Mucosa of rectum (tissue), 2 donors: ENCODE measurements around the gene EVA1C.

Experiments
- H3K27ac ChIP-seq, 2 donors: one replicate each; pipeline ENCODE4 v1.7.0; 2013; ENCODE audit warnings: inconsistent platforms in 2 of 2, low read depth in 2 of 2, low read length in 2 of 2
- H3K27me3 ChIP-seq, 2 donors: one replicate each; pipeline ENCODE4 v1.7.0; 2013; ENCODE audit warnings: low read length in 2 of 2; ENCODE audit not compliant: control insufficient read depth in 2 of 2, insufficient read depth in 2 of 2
- H3K36me3 ChIP-seq, 2 donors: one replicate each; pipeline ENCODE4 v1.7.0; 2013; ENCODE audit warnings: low read length in 2 of 2; ENCODE audit not compliant: control insufficient read depth in 2 of 2, insufficient read depth in 2 of 2
- H3K4me1 ChIP-seq, 2 donors: one replicate each; pipeline ENCODE4 v1.7.0; 2013; ENCODE audit warnings: low read length in 2 of 2, mild to moderate bottlenecking in 1 of 2; ENCODE audit not compliant: control insufficient read depth in 2 of 2, insufficient read depth in 2 of 2
- H3K4me3 ChIP-seq, 2 donors: one replicate each; pipeline ENCODE4 v1.7.0; 2013; ENCODE audit warnings: low read length in 2 of 2
- H3K9ac ChIP-seq, 2 donors: one replicate each; pipeline ENCODE4 v1.7.0; 2013; ENCODE audit warnings: low read length in 2 of 2, low read depth in 1 of 2, mild to moderate bottlenecking in 1 of 2
- H3K9me3 ChIP-seq, 2 donors: one replicate each; pipeline ENCODE4 v1.7.0; 2013; ENCODE audit warnings: low read length in 2 of 2; ENCODE audit not compliant: control insufficient read depth in 2 of 2
- donor health status: healthy.
- donor health status: Normal muscosa, but diverticular disease.

Gene EVA1C

GRCh38 chr21:32472890-32473765 is 60.6 kb downstream of the EVA1C start:
- Histone ChIP-seq H3K9me3 (no peaks in the 10 kb centered on the region), H3K27ac (no peak overlapping the region), H3K36me3 (peaks cover 13 to 18% of the 10 kb centered on the region in 2 donors), H3K4me3 (no peak overlapping the region), H3K4me1 (peaks cover 6 to 8% of the 10 kb centered on the region in 2 donors), H3K9ac (no peak overlapping the region), H3K27me3 (no peaks in the 10 kb centered on the region)

DNA sequence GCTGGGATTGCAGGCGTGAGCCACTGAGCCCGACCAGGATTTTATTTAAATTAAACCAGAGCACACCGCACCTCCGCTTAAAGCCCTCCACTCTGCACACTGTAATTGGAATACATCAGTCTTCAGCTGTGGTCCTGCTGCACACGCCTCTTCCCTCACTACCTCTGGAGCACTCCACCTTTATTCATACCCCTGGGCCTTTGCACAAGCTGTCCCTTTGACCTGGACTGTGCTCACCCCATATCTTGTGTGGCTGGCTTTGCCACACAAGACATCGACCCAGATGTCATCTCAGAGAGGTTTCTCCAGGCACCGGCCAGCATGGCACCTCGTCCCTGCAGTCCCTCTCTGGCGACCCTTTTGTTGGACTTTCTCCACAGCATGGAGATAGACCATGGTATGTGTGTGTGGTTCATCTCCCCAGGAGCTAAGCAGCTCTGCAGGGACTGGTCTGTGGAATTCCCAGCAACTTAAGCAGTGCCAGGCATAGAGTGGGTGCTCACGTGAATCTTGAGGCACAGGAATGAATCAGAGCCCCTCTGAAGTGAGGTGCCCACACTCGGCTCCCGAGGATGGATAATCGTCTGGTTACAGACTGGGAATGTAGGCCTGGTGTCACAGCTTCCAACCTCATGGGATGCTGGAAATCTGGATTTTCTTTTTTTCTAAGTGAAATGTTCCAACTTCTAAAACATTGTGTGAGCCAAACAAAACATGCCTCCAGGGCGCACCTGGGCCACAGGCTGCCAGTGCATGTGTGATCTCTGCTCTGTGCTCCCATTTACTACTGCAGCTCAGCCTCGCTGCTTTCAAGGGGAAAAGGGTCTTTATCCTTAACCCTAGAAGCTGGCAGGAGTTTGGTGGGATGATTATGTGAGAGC is 61.9 kb downstream of the EVA1C start:
- no peak overlapping the region for H3K4me3 ChIP-seq
- H3K4me1 ChIP-seq: peaks cover 6 to 8% of the 10 kb centered on the region in 2 donors
- H3K27ac ChIP-seq: no peak overlapping the region
- H3K9me3 ChIP-seq: no peaks in the 10 kb centered on the region
- no peaks in the 10 kb centered on the region for H3K27me3 ChIP-seq
- no peak overlapping the region for H3K9ac ChIP-seq
- H3K36me3 ChIP-seq: peaks cover 7 to 11% of the 10 kb centered on the region in 2 donors

- peak overlapping the region in 1 of 2 donors; percentile 26 for H3K9ac ChIP-seq
- no peaks in the 10 kb centered on the region for H3K9me3 ChIP-seq
- peak overlapping the region in 1 of 2 donors; percentile 34 for H3K4me3 ChIP-seq
- H3K27ac ChIP-seq: peak overlapping the region; percentile 13 to 54
- no peaks in the 10 kb centered on the region for H3K27me3 ChIP-seq
- peaks cover 2 to 7% of the 10 kb centered on the region in 2 donors for H3K36me3 ChIP-seq
- peaks cover 6 to 8% of the 10 kb centered on the region in 2 donors for H3K4me1 ChIP-seq
Measured at GRCh38 chr21:32475162-32475812, 62.8 kb downstream of the EVA1C start.

- no peak overlapping the region for H3K27ac ChIP-seq
- peaks cover 0 to 7% of the 10 kb centered on the region in 2 donors for H3K36me3 ChIP-seq
Measured at GRCh38 chr21:32476661-32477423, 64.3 kb downstream of the EVA1C start.

GRCh38 chr21:32477424-32477745 is 64.9 kb downstream of the EVA1C start:
- peaks cover 6 to 8% of the 10 kb centered on the region in 2 donors for H3K4me1 ChIP-seq
- no peaks in the 10 kb centered on the region for H3K9me3 ChIP-seq
- H3K27me3 ChIP-seq: no peaks in the 10 kb centered on the region
- peaks cover 0 to 7% of the 10 kb centered on the region in 2 donors for H3K36me3 ChIP-seq
- H3K4me3 ChIP-seq: no peak overlapping the region
- H3K9ac ChIP-seq: no peak overlapping the region
- no peak overlapping the region for H3K27ac ChIP-seq

More at GRCh38 chr21:32476661-32477423, 64.3 kb downstream of the EVA1C start:
- H3K9me3 ChIP-seq: no peaks in the 10 kb centered on the region
- peaks cover 6 to 8% of the 10 kb centered on the region in 2 donors for H3K4me1 ChIP-seq
- no peak overlapping the region for H3K9ac ChIP-seq
- H3K27me3 ChIP-seq: no peaks in the 10 kb centered on the region
- H3K4me3 ChIP-seq: no peak overlapping the region

DNA sequence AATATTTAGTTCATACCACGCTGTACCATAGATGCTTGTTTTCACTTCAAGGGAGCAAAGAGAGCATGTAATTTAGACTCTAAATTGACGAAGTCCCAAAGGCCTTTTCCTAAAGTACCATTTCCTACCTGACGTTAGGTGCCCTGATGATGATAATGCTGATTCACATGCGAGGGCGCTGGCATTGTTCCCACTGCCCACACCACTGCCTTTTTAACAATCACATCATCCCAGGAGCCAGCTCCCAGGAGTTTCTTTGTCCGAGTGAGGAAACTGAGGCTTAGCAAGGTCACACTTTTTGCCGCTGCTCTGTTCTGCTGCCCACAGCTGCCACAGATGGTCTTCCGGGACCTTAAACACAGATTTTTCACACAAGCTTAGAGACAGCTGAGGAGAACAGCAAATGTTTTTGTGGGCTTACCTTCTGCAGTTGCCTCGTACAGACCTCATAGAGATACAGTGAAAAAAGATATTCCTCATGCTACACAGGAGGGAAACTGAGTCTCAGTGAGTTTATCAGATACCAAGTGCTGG is 69.4 kb downstream of the EVA1C start:
- Histone ChIP-seq H3K4me1 (peaks cover 5% of the 10 kb centered on the region in 2 donors), H3K36me3 (no peaks in the 10 kb centered on the region), H3K27ac (no peak overlapping the region), H3K4me3 (no peak overlapping the region), H3K9me3 (no peaks in the 10 kb centered on the region), H3K9ac (no peak overlapping the region), H3K27me3 (no peaks in the 10 kb centered on the region)

DNA sequence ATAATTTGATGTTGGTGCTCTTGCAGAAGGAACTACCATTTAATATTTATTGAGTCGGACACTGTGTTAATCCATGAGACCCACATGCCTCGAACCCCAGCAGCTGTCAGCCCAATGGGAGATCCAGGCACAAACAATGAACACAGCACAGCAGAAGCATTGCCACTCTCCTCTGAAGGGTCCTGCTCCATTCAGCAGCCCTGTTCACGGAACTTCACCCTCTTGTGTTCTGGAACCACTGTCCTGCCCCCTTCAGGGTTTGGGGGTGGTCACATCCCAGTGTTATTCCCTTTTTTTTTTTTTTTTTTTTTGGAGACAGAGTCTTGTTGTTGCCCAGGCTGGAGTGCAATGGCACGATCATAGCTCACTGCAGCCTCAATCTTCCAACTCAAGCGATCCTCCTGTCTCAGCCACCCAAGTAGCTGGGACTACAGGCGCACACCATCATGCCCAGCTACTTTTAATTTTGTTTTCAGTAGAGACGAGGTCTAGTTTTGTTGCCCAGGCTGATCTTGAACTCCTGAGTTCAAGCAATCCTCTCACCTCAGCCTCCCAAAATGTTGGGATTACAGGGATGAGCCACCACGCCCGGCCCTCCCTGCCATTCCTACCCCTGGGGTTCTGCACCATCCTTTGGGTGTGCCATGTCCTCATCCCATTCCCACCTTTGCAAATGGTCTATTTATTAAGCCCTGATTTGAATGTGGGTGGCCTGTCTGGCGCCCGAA is 70.2 kb downstream of the EVA1C start:
- Histone ChIP-seq H3K4me1 (peaks cover 5% of the 10 kb centered on the region in 2 donors), H3K36me3 (no peaks in the 10 kb centered on the region), H3K9me3 (no peaks in the 10 kb centered on the region), H3K9ac (no peak overlapping the region), H3K4me3 (no peak overlapping the region), H3K27me3 (no peaks in the 10 kb centered on the region), H3K27ac (no peak overlapping the region)

DNA sequence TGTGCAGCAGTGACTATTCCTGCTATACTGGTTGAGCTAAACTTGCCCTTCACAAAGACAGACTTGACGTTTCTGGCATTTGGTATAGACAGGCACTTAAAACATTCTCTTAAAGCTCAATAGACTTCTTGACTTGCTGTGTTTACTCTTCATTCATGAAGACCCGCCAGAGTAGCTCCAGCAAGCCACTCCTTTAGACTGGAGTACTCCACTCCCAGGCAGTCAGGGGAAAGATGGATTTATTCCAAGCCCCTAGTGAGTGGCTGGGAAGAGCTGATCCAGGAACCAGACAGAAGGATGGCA is 70.7 kb downstream of the EVA1C start:
- Histone ChIP-seq H3K9me3 (no peaks in the 10 kb centered on the region), H3K4me3 (no peak overlapping the region), H3K4me1 (peaks cover 5% of the 10 kb centered on the region in 2 donors), H3K27ac (no peak overlapping the region), H3K27me3 (no peaks in the 10 kb centered on the region), H3K9ac (no peak overlapping the region), H3K36me3 (no peaks in the 10 kb centered on the region)
